Urothelium cell line (cell line): ENCODE measurements around the gene ATP11A.
A peak's percentile ranks its signal among the peaks of the same experiment; 100 is the strongest.
"Not testable (repeated sequence)": the region's sequence is repeated elsewhere in the genome, so short reads cannot be mapped to it uniquely, and the experiment has no call there.

ENCODE experiments used
- DNase-seq: peaks from one replicate; pipeline ENCODE4 v3.0.0; 2011; ENCODE audit warnings: low spot score, mixed read lengths
- FAIRE-seq: peaks from 2 replicates; lab custom pipeline; 2011; peaks lifted over from hg19 to GRCh38; lab: Jason Lieb, UNC

The ATP11A gene

GRCh38 chr13:112845511-112846144, 155.8 kb downstream of the ATP11A start:
- no peak for DNase-seq
- FAIRE-seq, result peak; percentile 5

- FAIRE-seq (peak; percentile 59), DNase-seq (no peak)
Observed at GRCh38 chr13:112846411-112847115, 156.7 kb downstream of the ATP11A start.

- FAIRE-seq, result no peak
- DNase-seq, result peak; percentile 44
Observed at GRCh38 chr13:112849500-112849899, 159.7 kb downstream of the ATP11A start.

- FAIRE-seq, result no peak
- DNase-seq, result no peak
Observed at GRCh38 chr13:112850273-112850672, 160.4 kb downstream of the ATP11A start.

GRCh38 chr13:112851107-112852038, 161.5 kb downstream of the ATP11A start:
- peak; percentile 5 for FAIRE-seq
- no peak for DNase-seq

GRCh38 chr13:112852392-112852791, 162.6 kb downstream of the ATP11A start:
- DNase-seq, result no peak
- no peak for FAIRE-seq

- DNase-seq, result no peak
- no peak for FAIRE-seq
Observed at GRCh38 chr13:112852808-112853207, 163.0 kb downstream of the ATP11A start.

GRCh38 chr13:112854321-112854720, 164.5 kb downstream of the ATP11A start:
- FAIRE-seq (no peak), DNase-seq (no peak)

- DNase-seq, result no peak
- FAIRE-seq, result no peak
Observed at GRCh38 chr13:112855859-112856258, 166.0 kb downstream of the ATP11A start.

- FAIRE-seq, result peak; percentile 50
- DNase-seq, result no peak
Observed at GRCh38 chr13:112857914-112858490, 168.2 kb downstream of the ATP11A start.

- no peak for FAIRE-seq
- DNase-seq, result no peak
Observed at GRCh38 chr13:112859128-112859816, 169.4 kb downstream of the ATP11A start.

GRCh38 chr13:112859817-112860190, 170.0 kb downstream of the ATP11A start:
- FAIRE-seq (no peak), DNase-seq (no peak)

GRCh38 chr13:112861876-112862615, 172.2 kb downstream of the ATP11A start:
- no peak for DNase-seq
- peak; percentile 95 for FAIRE-seq

- FAIRE-seq, result not testable (repeated sequence)
Observed at GRCh38 chr13:112863356-112863755, 173.5 kb downstream of the ATP11A start.

GRCh38 chr13:112865478-112865877, 175.6 kb downstream of the ATP11A start:
- not testable (repeated sequence) for FAIRE-seq, DNase-seq

More at GRCh38 chr13:112863356-112863755, 173.5 kb downstream of the ATP11A start:
- DNase-seq, result not testable (repeated sequence)

- no peak for DNase-seq
- FAIRE-seq, result no peak
Observed at GRCh38 chr13:112867301-112867711, 177.5 kb downstream of the ATP11A start.

GRCh38 chr13:112868308-112868707, 178.5 kb downstream of the ATP11A start:
- DNase-seq (no peak), FAIRE-seq (no peak)

GRCh38 chr13:112869202-112870050, 179.6 kb downstream of the ATP11A start:
- no peak for FAIRE-seq
- no peak for DNase-seq

- FAIRE-seq, result no peak
- DNase-seq, result no peak
Observed at GRCh38 chr13:112870051-112870331, 180.2 kb downstream of the ATP11A start.
